H1 (cell line): ENCODE data around the gene SLC6A18. TPM values are rescaled to one million over a fixed set of nuclear protein-coding genes. Genes with fewer than 3 reads are reported as not detected.

Experiments used
- CTCF ChIA-PET: fragments of 300-600 bp; sonication (Branson Sonifier 250); formaldehyde crosslinking; loops from one replicate; lab custom pipeline; 2021; ENCODE audit not compliant: partially characterized antibody; lab: Charles Lee
- POLR2A ChIA-PET: fragments of 300-600 bp; sonication (Branson Sonifier 250); formaldehyde crosslinking; loops from one replicate; lab custom pipeline; 2021; ENCODE audit warnings: inconsistent platforms; ENCODE audit not compliant: partially characterized antibody; lab: Charles Lee
- DNase-seq, 2 experiments: peaks; one replicate each; pipeline versions ENCODE4 v3.0.0 to v3.0.0-alpha.2; 2010 to 2022; ENCODE audit warnings: low spot score in 2 of 2, low read depth in 1 of 2, mixed read lengths in 1 of 2
- FAIRE-seq: peaks from 2 replicates; lab custom pipeline; 2011; peaks lifted over from hg19 to GRCh38; lab: Jason Lieb, UNC
- H2AFZ ChIP-seq: 2 replicates; pipeline ENCODE4 v1.8.1; 2012; ENCODE audit warnings: low read length, inconsistent platforms
- H2AK5ac ChIP-seq: 2 replicates; pipeline ENCODE4 v1.6.1; 2013; ENCODE audit warnings: low read depth, low read length
- H2BK120ac ChIP-seq: replicated peaks from 2 replicates; pipeline ENCODE3; 2013; ENCODE audit warnings: low read depth, low read length, inconsistent platforms
- H2BK12ac ChIP-seq: 2 replicates; pipeline ENCODE4 v1.6.1; 2013; ENCODE audit warnings: low read depth, low read length
- H2BK15ac ChIP-seq: 2 replicates; pipeline ENCODE4 v1.6.1; 2013; ENCODE audit warnings: low read length
- H2BK20ac ChIP-seq: 2 replicates; pipeline ENCODE4 v1.6.1; 2013; ENCODE audit warnings: low read length
- H2BK5ac ChIP-seq: 2 replicates; pipeline ENCODE4 v1.6.1; 2013; ENCODE audit warnings: low read depth, low read length
- H3K14ac ChIP-seq: 2 replicates; pipeline ENCODE4 v1.6.1; 2013; ENCODE audit warnings: inconsistent platforms; ENCODE audit not compliant: insufficient read length
- H3K18ac ChIP-seq: 2 replicates; pipeline ENCODE4 v1.6.1; 2013; ENCODE audit warnings: low read length; ENCODE audit errors: extremely low read depth
- H3K23ac ChIP-seq: 2 replicates; pipeline ENCODE4 v1.6.1; 2013; ENCODE audit warnings: inconsistent platforms; ENCODE audit not compliant: insufficient read length
- H3K23me2 ChIP-seq: 2 replicates; pipeline ENCODE4 v1.6.1; 2013; ENCODE audit warnings: low read depth, low read length
- H3K27ac ChIP-seq: 2 replicates; pipeline ENCODE4 v1.6.1; 2011; ENCODE audit warnings: low read depth, low read length, inconsistent platforms
- H3K27me3 ChIP-seq, 4 experiments: replicated peaks in 1 of 4; 1 replicate in 1 of 4; 2 replicates in 3 of 4; pipeline versions ENCODE4 v1.6.1 to v1.8.1; 2011 to 2013; ENCODE audit warnings: low read length in 3 of 4, mild to moderate bottlenecking in 3 of 4, inconsistent platforms in 2 of 4, mixed read lengths in 2 of 4, moderate library complexity in 1 of 4; ENCODE audit not compliant: control insufficient read depth in 3 of 4, insufficient read depth in 3 of 4; ENCODE audit errors: extremely low read depth in 1 of 4
- H3K36me3 ChIP-seq, 4 experiments: 2 replicates each; pipeline versions ENCODE4 v1.6.1 to v1.8.1; 2011 to 2013; ENCODE audit warnings: mild to moderate bottlenecking in 4 of 4, low read length in 3 of 4, moderate library complexity in 2 of 4, control low read depth in 1 of 4, inconsistent platforms in 1 of 4; ENCODE audit not compliant: insufficient read depth in 4 of 4, control insufficient read depth in 2 of 4
- H3K4ac ChIP-seq: replicated peaks from 2 replicates; pipeline ENCODE3; 2013; ENCODE audit warnings: low read length, low read depth, mixed read lengths, inconsistent platforms; ENCODE audit not compliant: insufficient read length
- H3K4me1 ChIP-seq, 4 experiments: replicated peaks in 1 of 4; 1 replicate in 1 of 4; 2 replicates in 3 of 4; pipeline versions ENCODE4 v1.6.1 to v1.8.1; 2011 to 2013; ENCODE audit warnings: low read length in 3 of 4, inconsistent platforms in 2 of 4, mixed read lengths in 1 of 4; ENCODE audit not compliant: insufficient read depth in 4 of 4, control insufficient read depth in 3 of 4
- H3K4me2 ChIP-seq, 2 experiments: 2 replicates each; pipeline versions ENCODE4 v1.6.1 to v1.8.1; 2011 to 2013; ENCODE audit warnings: low read depth in 2 of 2, low read length in 2 of 2, control low read depth in 1 of 2, inconsistent platforms in 1 of 2, mild to moderate bottlenecking in 1 of 2; ENCODE audit not compliant: insufficient read depth in 1 of 2
- H3K4me3 ChIP-seq, 4 experiments: fragments of 200-600, 300-600 bp in 1 of 4; sonication (generic), shearing (Covaris generic), sonication (Bioruptor Twin) in 1 of 4; 2 replicates each; pipeline versions ENCODE4 v1.5.1 to v1.8.1; 2011 to 2016; ENCODE audit warnings: low read length in 4 of 4, low read depth in 3 of 4, control low read depth in 2 of 4, inconsistent platforms in 2 of 4, mild to moderate bottlenecking in 2 of 4, mixed read lengths in 1 of 4, moderate library complexity in 1 of 4; ENCODE audit not compliant: insufficient read depth in 2 of 4; ENCODE audit errors: extremely low read depth in 1 of 4
- H3K56ac ChIP-seq: replicated peaks from 2 replicates; pipeline ENCODE3; 2013; ENCODE audit warnings: low read depth, mild to moderate bottlenecking, mixed read lengths, low read length, inconsistent platforms; ENCODE audit not compliant: insufficient read length
- H3K79me1 ChIP-seq: 2 replicates; pipeline ENCODE4 v1.6.1; 2013; ENCODE audit warnings: low read depth, low read length, control low read depth
- H3K79me2 ChIP-seq, 2 experiments: 2 replicates each; pipeline versions ENCODE4 v1.6.1 to v1.8.1; 2012 to 2013; ENCODE audit warnings: low read length in 2 of 2, mild to moderate bottlenecking in 2 of 2, inconsistent platforms in 1 of 2; ENCODE audit not compliant: insufficient read depth in 2 of 2, control insufficient read depth in 1 of 2
- H3K9ac ChIP-seq, 4 experiments: replicated peaks in 1 of 4; 1 replicate in 1 of 4; 2 replicates in 3 of 4; pipeline versions ENCODE4 v1.6.1 to v1.8.1; 2011 to 2013; ENCODE audit warnings: low read depth in 3 of 4, low read length in 3 of 4, control low read depth in 2 of 4, mild to moderate bottlenecking in 2 of 4, moderate library complexity in 2 of 4, inconsistent platforms in 1 of 4; ENCODE audit errors: extremely low read depth in 1 of 4
- H3K9me3 ChIP-seq, 2 experiments: 2 replicates each; pipeline versions ENCODE4 v1.6.1 to v1.8.1; 2012 to 2013; ENCODE audit warnings: mild to moderate bottlenecking in 2 of 2, moderate library complexity in 2 of 2, control low read depth in 1 of 2, inconsistent platforms in 1 of 2, low read depth in 1 of 2, low read length in 1 of 2, mixed read lengths in 1 of 2; ENCODE audit not compliant: insufficient read depth in 2 of 2
- H4K20me1 ChIP-seq, 2 experiments: replicated peaks in 1 of 2; 2 replicates each; pipeline versions ENCODE3 to v1.8.1; 2011 to 2013; ENCODE audit warnings: inconsistent platforms in 2 of 2, low read length in 2 of 2, mild to moderate bottlenecking in 1 of 2; ENCODE audit not compliant: insufficient read depth in 2 of 2, control insufficient read depth in 1 of 2
- H4K5ac ChIP-seq: 2 replicates; pipeline ENCODE4 v1.6.1; 2013; ENCODE audit warnings: low read length, low read depth, mixed read lengths, inconsistent platforms; ENCODE audit not compliant: insufficient read length
- H4K8ac ChIP-seq: 2 replicates; pipeline ENCODE4 v1.8.0; 2013; ENCODE audit warnings: mild to moderate bottlenecking, moderate library complexity, low read length, inconsistent platforms; ENCODE audit not compliant: insufficient read depth; ENCODE audit errors: extremely low read depth
- H4K91ac ChIP-seq: replicated peaks from 2 replicates; pipeline ENCODE3; 2013; ENCODE audit warnings: low read length, mixed read lengths, inconsistent platforms; ENCODE audit not compliant: insufficient read length
- BRCA1 ChIP-seq: IDR thresholded peaks from 2 replicates; pipeline ENCODE4 v1.6.1; 2012; ENCODE audit warnings: low read depth, low read length, improper control_type of control experiment
- CHD2 ChIP-seq: IDR thresholded peaks from 2 replicates; pipeline ENCODE4 v1.6.1; 2012; ENCODE audit warnings: low read length, improper control_type of control experiment
- CREB1 ChIP-seq: IDR thresholded peaks from 2 replicates; pipeline ENCODE4 v1.6.1; 2012; ENCODE audit warnings: inconsistent platforms
- FOSL1 ChIP-seq: IDR thresholded peaks from 2 replicates; pipeline ENCODE4 v1.6.1; 2011; ENCODE audit warnings: mild to moderate bottlenecking, low read depth, low read length, moderate library complexity; ENCODE audit not compliant: insufficient read depth
- GABPA ChIP-seq: IDR thresholded peaks from 2 replicates; pipeline ENCODE4 v1.6.1; 2011; ENCODE audit warnings: mild to moderate bottlenecking, low read length, moderate library complexity, borderline replicate concordance; ENCODE audit not compliant: insufficient read depth
- JUND ChIP-seq: IDR thresholded peaks from 2 replicates; pipeline ENCODE4 v1.6.1; 2011; ENCODE audit warnings: mild to moderate bottlenecking, improper control_type of control experiment, low read length
- KDM1A ChIP-seq: fragments of 200-600, 300-600 bp; sonication (generic); IDR thresholded peaks from 2 replicates; pipeline ENCODE4 v1.7.1; 2016; ENCODE audit warnings: mild to moderate bottlenecking, low read length, borderline replicate concordance
- NANOG ChIP-seq: IDR thresholded peaks from 2 replicates; pipeline ENCODE4 v1.6.1; 2011; ENCODE audit warnings: low read length, low read depth, mild to moderate bottlenecking, inconsistent platforms; ENCODE audit not compliant: insufficient read depth, poor library complexity, severe bottlenecking
- RAD21 ChIP-seq, 2 experiments: IDR thresholded peaks in 1 of 2; conservative IDR thresholded peaks in 1 of 2; 2 replicates each; pipeline ENCODE4 v1.6.1; 2011; ENCODE audit warnings: low read depth in 2 of 2, low read length in 2 of 2, improper control_type of control experiment in 1 of 2, inconsistent platforms in 1 of 2, mild to moderate bottlenecking in 1 of 2, moderate library complexity in 1 of 2
- RFX5 ChIP-seq: IDR thresholded peaks from 2 replicates; pipeline ENCODE4 v1.6.1; 2011; ENCODE audit warnings: low read depth, low read length, improper control_type of control experiment, borderline replicate concordance
- RXRA ChIP-seq: IDR thresholded peaks from 2 replicates; pipeline ENCODE4 v1.6.1; 2011; ENCODE audit warnings: low read depth, mild to moderate bottlenecking, low read length, moderate library complexity; ENCODE audit not compliant: insufficient read depth
- SIRT6 ChIP-seq: IDR thresholded peaks from one replicate; pipeline ENCODE4 v1.7.1; 2012; ENCODE audit warnings: low read length, inconsistent platforms
- TAF1 ChIP-seq: IDR thresholded peaks from 2 replicates; pipeline ENCODE4 v1.6.1; 2011; ENCODE audit warnings: mild to moderate bottlenecking, low read depth, low read length
- TAF7 ChIP-seq: optimal IDR thresholded peaks from 2 replicates; pipeline ENCODE3; 2011; ENCODE audit warnings: low read depth, mild to moderate bottlenecking, inconsistent platforms, low read length, moderate library complexity, borderline replicate concordance
- TBP ChIP-seq: IDR thresholded peaks from 2 replicates; pipeline ENCODE4 v1.6.1; 2011; ENCODE audit warnings: low read depth, low read length, improper control_type of control experiment
- WGBS, 2 experiments: shearing (Covaris generic) in 1 of 2; methylation state at CpG; one replicate each; pipeline versions ENCODE4 v1.1.6 to v1.1.7; 2013 to 2015; ENCODE audit warnings: low lambda C conversion rate in 2 of 2, mixed read lengths in 2 of 2, inconsistent platforms in 1 of 2, low coverage in 1 of 2, missing lambda C conversion rate in 1 of 2; ENCODE audit not compliant: insufficient replicate concordance in 2 of 2, insufficient coverage in 1 of 2, insufficient read length in 1 of 2; ENCODE audit errors: extremely low coverage in 1 of 2, missing lambda C conversion rate in 1 of 2; 5-methylcytosine and 5-hydroxymethylcytosine counted together
- polyA plus RNA-seq, 7 experiments: library from polyadenylated mRNA; depleted of rRNA in 3 of 7; stranded (reverse) in 5 of 7; unstranded in 2 of 7; fragments of >200 nt in 5 of 7; fragments of 200-250 nt in 2 of 7; gene quantifications; 1 replicate in 5 of 7; 2 replicates in 1 of 7; 4 replicates in 1 of 7; pipeline versions ENCODE4 v1.2.1 to v1.2.3, GENCODE V29; 2011 to 2013; ENCODE audit warnings: missing spikeins in 2 of 7, mixed read lengths in 2 of 7
- total RNA-seq: library from RNA; stranded (reverse); fragmentation: NEBNext Ultra II Directional; extraction: Animal tissue kit (Norgen Biotek cat#: 25700); gene quantifications from 2 replicates; pipeline ENCODE4 v1.2.1, GENCODE V29; 2021

SLC6A18 gene
- total and polyA plus RNA-seq, 2 of the 8 experiments (the other 6 are each of a cell fraction or from before 2014, with no cell fraction given): not detected

GRCh38 chr5:1187950-1188334 lies 37.2 kb upstream of the SLC6A18 start:
- DNase-seq: no peak
- no peak overlapping the region for H3K23ac ChIP-seq
- H3K9me3 ChIP-seq: peaks cover 0 to 3% of the 10 kb centered on the region in 2 experiments; a peak in 1 of 4 replicates
- WGBS, 2 experiments: 85% methylated on average over 8 of the region's 8 CpGs; no CpG with 5 or more reads in 1 of the 2 experiments
- peaks cover 2% of the 10 kb centered on the region; the same call in 1 of the 2 replicates for H3K23me2 ChIP-seq
- H2AFZ ChIP-seq: no peak overlapping the region
- H4K5ac ChIP-seq: no peak overlapping the region
- no peak overlapping the region for H2AK5ac ChIP-seq
- no peak overlapping the region for H2BK15ac ChIP-seq
- no peak overlapping the region for H3K4me3 ChIP-seq
- FAIRE-seq: no peak
- H3K79me1 ChIP-seq: no peaks in the 10 kb centered on the region
- peaks cover 0 to 3% (median 0%) of the 10 kb centered on the region in 4 experiments; a peak in 1 of 7 replicates for H3K4me1 ChIP-seq
- POLR2A ChIA-PET: no interaction called here
- no peak overlapping the region for H2BK120ac ChIP-seq
- H3K4me2 ChIP-seq: no peak overlapping the region
- CTCF ChIA-PET: interaction anchor here (0.7 to 1.4 kb wide), 3 partner anchors 14 to 20 kb away, joined by 3 to 4 read pairs (median 3); no protein-coding TSS in a partner anchor
- H3K56ac ChIP-seq: no peak overlapping the region
- H4K8ac ChIP-seq: no peak overlapping the region
- H3K14ac ChIP-seq: no peak overlapping the region
- no peak overlapping the region for H2BK20ac ChIP-seq
- no peak overlapping the region for H2BK12ac ChIP-seq
- H3K9ac ChIP-seq: no peak overlapping the region
- no peaks in the 10 kb centered on the region for H3K79me2 ChIP-seq
- H3K27me3 ChIP-seq: no peaks in the 10 kb centered on the region
- H3K4ac ChIP-seq: no peak overlapping the region
- H3K27ac ChIP-seq: no peak overlapping the region
- no peak overlapping the region for H2BK5ac ChIP-seq
- no peaks in the 10 kb centered on the region for H4K20me1 ChIP-seq
- no peak overlapping the region for H3K18ac ChIP-seq
- H3K36me3 ChIP-seq: no peaks in the 10 kb centered on the region
- no peak overlapping the region for H4K91ac ChIP-seq
- TF ChIP-seq GABPA (no peak), CREB1 (no peak), KDM1A (no peak), RFX5 (no peak), RXRA (no peak), TAF7 (no peak), NANOG (no peak), SIRT6 (no peak), JUND (no peak), TAF1 (no peak), RAD21 (IDR thresholded peaks at IDR 0.05 in 1 of 2, conservative IDR thresholded peaks at IDR 0.05 in 1 of 2; ENCODE audit: low read depth in 2 of 2, low read length in 2 of 2) (no peak), CHD2 (no peak), FOSL1 (no peak), BRCA1 (no peak), TBP (no peak)
